Neural crest cell (in vitro differentiated cells): ENCODE measurements around the gene SNN. TPM values are rescaled to one million over a fixed set of nuclear protein-coding genes. Genes with fewer than 3 reads are reported as not detected.
A peak's percentile ranks its signal among the peaks of the same experiment; 100 is the strongest.

Experiments used
- DNase-seq: peaks from one replicate; pipeline ENCODE4 v3.0.0; 2021; ENCODE audit warnings: low read depth, mixed read lengths, low spot score
- H3K27ac Mint-ChIP-seq: one replicate; pipeline ENCODE4 v1.8.0; 2021; ENCODE audit warnings: mild to moderate bottlenecking, mixed read lengths; ENCODE audit not compliant: unreplicated experiment
- H3K27me3 Mint-ChIP-seq: 2 replicates; pipeline ENCODE4 v1.8.0; 2021; ENCODE audit warnings: low read depth, mild to moderate bottlenecking, mixed read lengths
- H3K36me3 Mint-ChIP-seq: 2 replicates; pipeline ENCODE4 v1.8.0; 2021; ENCODE audit warnings: low read depth, mild to moderate bottlenecking, mixed read lengths
- H3K4me1 Mint-ChIP-seq: 2 replicates; pipeline ENCODE4 v1.8.0; 2021; ENCODE audit warnings: mixed read lengths
- H3K4me3 Mint-ChIP-seq: one replicate; pipeline ENCODE4 v1.8.0; 2021; ENCODE audit warnings: mild to moderate bottlenecking, mixed read lengths
- H3K9me3 Mint-ChIP-seq: 2 replicates; pipeline ENCODE4 v1.8.0; 2021; ENCODE audit warnings: mixed read lengths
- total RNA-seq: library from RNA; stranded (reverse); gene quantifications from 2 replicates; pipeline ENCODE4 v1.2.1, GENCODE V29; 2021
- TF ChIP-seq, protein P1 (sequence below): fragments of 200-600 bp; sonication (generic); conservative IDR thresholded peaks from 2 replicates; pipeline ENCODE4 v1.5.0; 2021; ENCODE audit warnings: antibody characterized with exemption, mild to moderate bottlenecking

Gene SNN
- total RNA-seq, 1 donor from 2014 or later: 93.5 TPM

DNA sequence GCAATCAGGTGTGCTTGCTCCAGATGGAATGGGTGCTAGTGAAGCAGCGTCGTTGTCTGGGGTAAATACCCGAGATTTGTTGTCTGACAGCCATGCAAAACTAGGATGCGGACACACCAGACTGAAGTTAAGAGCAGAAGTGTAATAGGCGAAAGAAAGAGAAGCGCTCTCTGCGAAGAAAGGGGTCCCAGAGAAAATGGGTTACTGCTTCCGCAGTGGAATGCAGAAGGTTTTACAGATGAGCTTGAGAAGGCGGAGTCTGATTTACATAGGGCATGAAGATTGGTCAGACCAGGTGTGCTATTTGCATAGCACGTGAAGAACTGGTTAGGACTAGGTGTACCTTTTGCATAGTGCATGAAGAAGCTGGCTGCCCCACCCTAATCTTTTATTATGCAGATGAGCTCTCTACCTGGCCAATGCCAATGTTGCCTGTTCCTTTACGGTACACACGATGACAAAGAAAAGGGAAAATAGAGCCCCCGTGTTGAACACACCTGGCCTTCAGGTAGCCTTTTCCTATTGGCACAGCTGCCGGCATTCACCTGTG lies 32.0 kb upstream of the SNN start:
- no peak for DNase-seq
- H3K4me3 Mint-ChIP-seq: no peak overlapping the region
- H3K27me3 Mint-ChIP-seq: no peaks in the 10 kb centered on the region

DNA sequence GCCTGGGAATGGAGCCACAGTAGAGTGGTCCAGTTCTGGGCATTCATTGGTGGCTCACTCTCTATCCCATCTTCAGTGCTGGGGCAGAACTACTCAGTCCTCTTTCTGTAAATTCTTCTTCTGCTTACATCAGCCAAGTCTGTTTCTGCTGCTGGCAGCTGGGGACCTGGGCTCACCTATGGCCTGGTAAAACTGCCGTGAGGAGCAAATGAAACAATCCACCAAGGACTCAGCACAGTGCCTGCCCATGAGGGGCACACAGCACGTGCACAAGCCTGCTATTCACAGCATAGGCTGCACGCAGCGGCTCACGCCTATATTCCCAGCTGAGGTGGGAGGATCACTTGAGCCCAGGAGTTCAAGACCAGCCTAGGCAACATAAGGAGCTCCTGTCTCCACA lies 30.9 kb upstream of the SNN start:
- H3K27me3 Mint-ChIP-seq: no peaks in the 10 kb centered on the region
- no peaks in the 10 kb centered on the region for H3K9me3 Mint-ChIP-seq
- peaks cover 27% of the 10 kb centered on the region for H3K4me1 Mint-ChIP-seq
- TF ChIP-seq, protein P1, sequence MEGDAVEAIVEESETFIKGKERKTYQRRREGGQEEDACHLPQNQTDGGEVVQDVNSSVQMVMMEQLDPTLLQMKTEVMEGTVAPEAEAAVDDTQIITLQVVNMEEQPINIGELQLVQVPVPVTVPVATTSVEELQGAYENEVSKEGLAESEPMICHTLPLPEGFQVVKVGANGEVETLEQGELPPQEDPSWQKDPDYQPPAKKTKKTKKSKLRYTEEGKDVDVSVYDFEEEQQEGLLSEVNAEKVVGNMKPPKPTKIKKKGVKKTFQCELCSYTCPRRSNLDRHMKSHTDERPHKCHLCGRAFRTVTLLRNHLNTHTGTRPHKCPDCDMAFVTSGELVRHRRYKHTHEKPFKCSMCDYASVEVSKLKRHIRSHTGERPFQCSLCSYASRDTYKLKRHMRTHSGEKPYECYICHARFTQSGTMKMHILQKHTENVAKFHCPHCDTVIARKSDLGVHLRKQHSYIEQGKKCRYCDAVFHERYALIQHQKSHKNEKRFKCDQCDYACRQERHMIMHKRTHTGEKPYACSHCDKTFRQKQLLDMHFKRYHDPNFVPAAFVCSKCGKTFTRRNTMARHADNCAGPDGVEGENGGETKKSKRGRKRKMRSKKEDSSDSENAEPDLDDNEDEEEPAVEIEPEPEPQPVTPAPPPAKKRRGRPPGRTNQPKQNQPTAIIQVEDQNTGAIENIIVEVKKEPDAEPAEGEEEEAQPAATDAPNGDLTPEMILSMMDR: no peak
- no peak overlapping the region for H3K27ac Mint-ChIP-seq
- DNase-seq: no peak
- no peak overlapping the region for H3K4me3 Mint-ChIP-seq
- H3K36me3 Mint-ChIP-seq: no peaks in the 10 kb centered on the region

More for the DNA sequence above, 32.0 kb upstream of the SNN start:
- Mint-ChIP-seq H3K36me3 (no peaks in the 10 kb centered on the region), H3K9me3 (no peaks in the 10 kb centered on the region), H3K4me1 (peaks cover 29% of the 10 kb centered on the region), H3K27ac (no peak overlapping the region)
- TF ChIP-seq, protein P1: no peak

DNA sequence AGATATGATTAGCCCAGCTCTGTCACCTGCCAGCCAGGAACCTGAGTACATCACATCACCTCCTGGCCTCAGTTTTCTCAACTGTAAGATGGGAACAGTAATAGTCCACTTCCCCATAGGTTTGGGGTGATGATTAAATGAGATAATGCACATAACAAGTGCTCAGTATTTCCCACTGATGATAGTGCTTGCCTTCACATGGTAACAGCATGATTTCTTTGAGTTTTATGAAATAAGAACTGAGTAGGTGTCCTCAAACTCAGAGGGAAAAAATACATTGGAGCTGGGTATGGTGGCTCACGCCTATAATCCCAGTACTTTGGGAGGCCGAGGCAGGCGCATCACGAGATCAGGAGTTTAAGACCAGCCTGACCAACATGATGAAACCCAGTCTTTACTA lies 30.1 kb upstream of the SNN start:
- TF ChIP-seq, protein P1: no peak
- H3K4me1 Mint-ChIP-seq: peaks cover 23% of the 10 kb centered on the region
- no peak overlapping the region for H3K4me3 Mint-ChIP-seq
- no peak overlapping the region for H3K27ac Mint-ChIP-seq
- no peaks in the 10 kb centered on the region for H3K36me3 Mint-ChIP-seq
- DNase-seq: no peak
- no peaks in the 10 kb centered on the region for H3K27me3 Mint-ChIP-seq
- no peaks in the 10 kb centered on the region for H3K9me3 Mint-ChIP-seq

DNA sequence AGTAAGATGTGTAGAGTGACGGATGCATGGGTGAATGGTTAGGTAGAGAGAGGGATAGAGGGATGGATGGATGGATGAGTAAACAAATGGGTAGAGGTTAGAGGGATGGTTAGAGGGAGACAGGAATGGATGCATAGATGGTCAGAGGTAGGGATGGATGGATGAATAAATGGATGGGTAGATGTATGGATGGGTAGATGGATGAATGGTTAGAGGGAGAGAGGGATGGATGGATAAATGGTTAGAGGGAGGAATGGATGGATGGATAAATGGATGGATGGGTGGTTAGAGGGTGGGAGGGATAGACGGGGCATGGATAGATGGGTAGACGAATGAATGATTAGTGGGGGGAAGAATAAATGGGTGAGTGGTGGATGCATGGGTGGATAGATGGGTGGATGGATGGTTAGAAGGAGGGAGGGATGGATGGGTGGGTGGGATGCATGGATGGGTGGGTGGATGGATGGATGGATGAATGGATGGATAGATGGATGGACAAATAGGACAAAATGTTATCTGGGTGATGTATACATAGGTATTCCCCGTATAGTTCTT lies 29.2 kb upstream of the SNN start:
- H3K27ac Mint-ChIP-seq: no peak overlapping the region
- DNase-seq: no peak
- H3K9me3 Mint-ChIP-seq: no peaks in the 10 kb centered on the region
- H3K4me3 Mint-ChIP-seq: no peak overlapping the region
- H3K36me3 Mint-ChIP-seq: no peaks in the 10 kb centered on the region
- H3K27me3 Mint-ChIP-seq: no peaks in the 10 kb centered on the region
- TF ChIP-seq, protein P1: no peak
- peaks cover 18% of the 10 kb centered on the region for H3K4me1 Mint-ChIP-seq

DNA sequence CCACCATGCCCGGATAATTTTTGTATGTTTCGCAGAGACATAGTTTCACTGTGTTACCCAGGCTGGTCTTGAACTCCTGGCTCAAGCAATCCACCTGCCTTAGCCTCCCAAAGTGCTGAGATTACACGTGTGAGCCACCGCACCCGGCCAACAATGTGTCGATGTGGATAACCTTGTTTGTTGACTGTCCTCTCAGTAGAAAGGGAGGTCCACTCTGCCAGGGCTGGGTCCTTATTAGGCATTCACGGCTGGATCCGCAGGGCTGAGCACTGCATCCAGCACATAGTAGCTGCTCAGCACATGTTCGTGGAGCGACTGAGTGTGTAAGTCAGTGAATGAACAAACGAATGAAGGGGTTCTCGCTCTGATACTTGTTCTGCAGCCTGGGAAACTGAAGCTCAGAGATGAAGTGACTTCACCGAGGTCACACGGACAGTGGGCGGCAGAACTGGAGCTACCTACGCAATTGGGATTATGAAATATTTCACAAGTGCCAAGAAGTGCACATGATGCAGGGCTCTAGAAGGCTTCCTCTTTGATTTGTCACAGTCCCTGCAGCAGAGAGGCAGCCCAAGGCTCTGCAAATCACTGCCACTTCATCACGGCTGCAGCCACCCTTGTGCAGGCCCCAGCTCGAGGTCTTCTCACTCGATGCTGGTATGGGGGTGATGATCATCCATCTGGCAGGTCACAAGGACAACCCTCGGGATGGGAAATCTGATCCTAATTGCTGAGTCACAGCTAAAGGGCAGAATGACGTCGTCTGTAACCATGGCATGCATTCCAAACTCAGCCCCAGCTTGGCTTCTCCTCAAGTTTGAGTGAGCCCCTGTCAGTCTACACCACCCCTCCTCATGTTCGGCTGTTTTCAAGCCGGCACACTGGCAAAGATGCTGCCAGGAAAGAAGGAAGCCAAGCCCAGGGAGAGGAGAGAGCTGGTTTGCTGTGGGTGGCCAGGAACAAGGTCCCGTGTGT lies 28.0 kb upstream of the SNN start:
- TF ChIP-seq, protein P1: no peak
- DNase-seq: no peak
- peaks cover 18% of the 10 kb centered on the region for H3K4me1 Mint-ChIP-seq
- no peaks in the 10 kb centered on the region for H3K9me3 Mint-ChIP-seq
- H3K27me3 Mint-ChIP-seq: no peaks in the 10 kb centered on the region
- H3K4me3 Mint-ChIP-seq: no peak overlapping the region
- no peaks in the 10 kb centered on the region for H3K36me3 Mint-ChIP-seq
- H3K27ac Mint-ChIP-seq: peak overlapping the region; percentile 12
